Fibroblast of gingiva (primary cell): ENCODE measurements around the gene TRANK1.
"Not testable (repeated sequence)": the region's sequence is repeated elsewhere in the genome, so short reads cannot be mapped to it uniquely, and the experiment has no call there.

Experiments
- DNase-seq: peaks from one replicate; pipeline ENCODE4 v3.0.0-alpha.2; 2011; ENCODE audit warnings: low read depth

The TRANK1 gene

GRCh38 chr3:36944641-36945270, at the start of gene TRANK1:
Gene TRANK1 (minus strand): TSS chr3:36945054. CDS start chr3:36944809, 245 bp downstream.
- peak; percentile 69 for DNase-seq

DNA sequence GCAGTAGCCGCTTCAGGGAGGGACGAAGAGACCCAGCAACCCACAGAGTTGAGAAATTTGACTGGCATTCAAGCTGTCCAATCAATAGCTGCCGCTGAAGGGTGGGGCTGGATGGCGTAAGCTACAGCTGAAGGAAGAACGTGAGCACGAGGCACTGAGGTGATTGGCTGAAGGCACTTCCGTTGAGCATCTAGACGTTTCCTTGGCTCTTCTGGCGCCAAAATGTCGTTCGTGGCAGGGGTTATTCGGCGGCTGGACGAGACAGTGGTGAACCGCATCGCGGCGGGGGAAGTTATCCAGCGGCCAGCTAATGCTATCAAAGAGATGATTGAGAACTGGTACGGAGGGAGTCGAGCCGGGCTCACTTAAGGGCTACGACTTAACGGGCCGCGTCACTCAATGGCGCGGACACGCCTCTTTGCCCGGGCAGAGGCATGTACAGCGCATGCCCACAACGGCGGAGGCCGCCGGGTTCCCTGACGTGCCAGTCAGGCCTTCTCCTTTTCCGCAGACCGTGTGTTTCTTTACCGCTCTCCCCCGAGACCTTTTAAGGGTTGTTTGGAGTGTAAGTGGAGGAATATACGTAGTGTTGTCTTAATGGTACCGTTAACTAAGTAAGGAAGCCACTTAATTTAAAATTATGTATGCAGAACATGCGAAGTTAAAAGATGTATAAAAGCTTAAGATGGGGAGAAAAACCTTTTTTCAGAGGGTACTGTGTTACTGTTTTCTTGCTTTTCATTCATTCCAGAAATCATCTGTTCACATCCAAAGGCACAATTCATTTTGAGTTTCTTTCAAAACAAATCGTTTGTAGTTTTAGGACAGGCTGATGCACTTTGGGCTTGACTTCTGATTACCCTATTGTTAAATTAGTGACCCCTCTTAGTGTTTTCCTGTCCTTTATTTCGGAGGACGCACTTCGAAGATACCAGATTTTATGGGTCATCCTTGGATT, 48.8 kb upstream of the TRANK1 start, which contains the start of gene MLH1:
MLH1 (plus strand) TSS at position 193 of the 958 bp plus-strand sequence; CDS start at position 223, 30 bp downstream.
- DNase-seq = peak; percentile 100

DNA sequence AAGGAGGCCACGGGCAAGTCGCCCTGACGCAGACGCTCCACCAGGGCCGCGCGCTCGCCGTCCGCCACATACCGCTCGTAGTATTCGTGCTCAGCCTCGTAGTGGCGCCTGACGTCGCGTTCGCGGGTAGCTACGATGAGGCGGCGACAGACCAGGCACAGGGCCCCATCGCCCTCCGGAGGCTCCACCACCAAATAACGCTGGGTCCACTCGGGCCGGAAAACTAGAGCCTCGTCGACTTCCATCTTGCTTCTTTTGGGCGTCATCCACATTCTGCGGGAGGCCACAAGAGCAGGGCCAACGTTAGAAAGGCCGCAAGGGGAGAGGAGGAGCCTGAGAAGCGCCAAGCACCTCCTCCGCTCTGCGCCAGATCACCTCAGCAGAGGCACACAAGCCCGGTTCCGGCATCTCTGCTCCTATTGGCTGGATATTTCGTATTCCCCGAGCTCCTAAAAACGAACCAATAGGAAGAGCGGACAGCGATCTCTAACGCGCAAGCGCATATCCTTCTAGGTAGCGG, 48.0 kb upstream of the TRANK1 start, which contains the start of gene EPM2AIP1:
EPM2AIP1 (minus strand) TSS at position 326 of the 520 bp plus-strand sequence; CDS start at position 272, 54 bp downstream.
- DNase-seq = no peak

DNA sequence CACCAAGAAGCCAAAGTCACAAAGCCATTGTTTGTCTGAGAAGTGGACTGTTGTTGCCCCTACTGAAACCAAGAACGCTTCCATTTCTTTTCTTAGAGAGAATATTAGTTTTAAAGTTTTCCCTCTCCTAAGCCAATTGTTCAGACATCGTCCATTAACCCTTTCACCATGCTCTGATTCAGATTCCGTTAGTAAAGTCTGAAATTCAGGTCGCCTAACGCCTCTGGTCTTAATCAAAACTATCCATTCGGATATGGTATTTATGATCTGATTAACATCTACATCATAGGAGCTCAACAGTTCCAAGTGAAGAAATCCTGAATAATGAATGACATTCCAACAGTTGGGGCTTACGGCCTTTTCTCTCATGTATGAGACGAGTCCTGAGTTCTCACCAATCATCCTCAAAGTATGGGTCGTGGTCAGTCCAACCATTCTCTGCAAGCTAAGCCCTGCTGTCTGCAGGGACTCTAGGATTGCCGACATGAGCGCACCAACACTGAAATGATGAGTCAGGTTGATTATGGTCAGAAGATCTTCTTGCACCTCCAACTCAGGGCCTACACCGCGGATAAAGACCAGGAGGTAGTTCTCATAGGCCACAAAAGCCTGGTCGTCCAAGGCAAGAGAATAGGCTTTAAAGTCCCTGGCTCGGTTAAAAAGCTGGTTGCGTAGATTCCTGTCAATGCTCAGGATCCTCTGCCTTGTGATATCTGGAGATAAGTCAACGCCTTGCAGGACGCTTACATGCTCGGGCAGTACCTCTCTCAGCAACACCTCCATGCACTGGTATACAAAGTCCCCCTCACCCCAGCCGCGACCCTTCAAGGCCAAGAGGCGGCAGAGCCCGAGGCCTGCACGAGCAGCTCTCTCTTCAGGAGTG, 47.3 kb upstream of the TRANK1 start:
- peak; percentile 62 for DNase-seq

DNA sequence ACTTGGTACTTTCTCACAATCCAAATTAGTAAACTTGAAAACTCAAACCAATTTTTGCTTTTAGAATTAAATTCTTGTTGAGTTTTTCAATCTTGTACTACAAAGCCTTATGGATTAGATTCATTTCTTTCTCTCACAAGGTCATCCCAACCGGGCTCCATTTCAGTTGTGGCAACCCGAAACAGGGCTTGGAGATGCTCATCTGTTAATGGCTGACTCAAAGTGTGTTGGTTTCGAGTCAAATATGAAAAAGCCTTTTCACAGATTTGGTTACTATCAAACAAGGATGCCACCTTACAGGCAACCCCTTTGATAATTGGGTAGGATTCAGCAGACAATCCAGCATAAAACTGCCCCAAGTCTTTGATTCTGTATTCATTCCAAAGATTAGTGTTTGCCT, 46.3 kb upstream of the TRANK1 start:
- DNase-seq = no peak

DNA sequence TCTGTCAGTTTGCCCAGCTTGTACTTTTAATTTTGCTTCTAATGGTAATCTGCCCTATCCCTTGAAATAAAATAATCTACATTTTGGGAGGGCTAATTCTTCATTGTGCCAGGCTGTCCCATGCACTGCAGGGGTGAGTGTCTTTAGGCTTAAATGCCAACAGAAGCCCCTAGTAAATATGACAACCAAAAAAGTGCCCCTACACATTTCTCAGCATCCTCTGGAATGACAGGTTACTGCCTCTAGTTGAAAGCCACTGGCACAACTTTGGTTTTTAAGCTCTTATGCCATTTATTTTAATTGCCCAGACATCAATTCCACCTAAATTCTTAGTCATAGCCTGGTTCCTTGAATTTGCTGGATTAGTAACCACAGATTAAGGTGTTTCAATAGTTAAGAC, 44.7 kb upstream of the TRANK1 start:
- no peak for DNase-seq

DNA sequence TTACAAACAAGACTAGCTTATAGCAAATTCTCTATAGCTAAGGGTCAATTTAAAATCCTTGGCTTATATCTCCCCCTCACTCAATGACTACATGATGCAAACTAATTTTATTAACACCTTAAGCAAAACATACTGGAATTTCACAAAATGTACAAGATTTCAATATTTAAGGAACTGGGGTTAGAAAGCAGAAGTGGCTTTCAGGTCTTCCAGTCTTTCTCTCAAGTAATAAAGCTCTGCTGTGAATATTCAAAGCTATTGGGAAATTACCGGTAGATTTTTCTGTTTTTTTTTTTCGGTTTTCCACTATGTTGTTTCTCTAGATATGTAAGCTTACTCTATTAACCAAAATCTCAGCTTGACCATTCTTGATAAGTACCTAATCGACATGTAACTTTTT, 44.2 kb upstream of the TRANK1 start:
- no peak for DNase-seq

- DNase-seq = no peak
Measured at GRCh38 chr3:36988356-36988755, 43.5 kb upstream of the TRANK1 start.

DNA sequence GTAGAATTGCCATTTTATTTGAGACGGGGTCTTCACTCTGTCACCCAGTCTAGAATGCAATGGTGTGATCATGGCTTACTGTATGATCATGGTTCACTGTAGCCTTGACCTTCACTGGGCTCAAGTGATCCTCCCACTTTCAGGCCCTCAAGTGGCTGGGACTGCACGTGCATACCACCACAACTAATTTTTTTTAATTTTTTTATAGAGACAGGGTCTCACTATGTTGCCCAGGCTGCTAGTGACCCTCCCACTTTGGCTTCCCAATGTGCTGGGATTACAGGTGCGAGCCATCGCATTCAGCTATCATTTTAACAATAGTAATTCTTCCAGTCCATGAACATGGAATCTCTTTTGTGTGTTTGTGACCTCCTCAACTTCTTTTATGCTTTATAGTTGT, 36.2 kb upstream of the TRANK1 start:
- no peak for DNase-seq

DNA sequence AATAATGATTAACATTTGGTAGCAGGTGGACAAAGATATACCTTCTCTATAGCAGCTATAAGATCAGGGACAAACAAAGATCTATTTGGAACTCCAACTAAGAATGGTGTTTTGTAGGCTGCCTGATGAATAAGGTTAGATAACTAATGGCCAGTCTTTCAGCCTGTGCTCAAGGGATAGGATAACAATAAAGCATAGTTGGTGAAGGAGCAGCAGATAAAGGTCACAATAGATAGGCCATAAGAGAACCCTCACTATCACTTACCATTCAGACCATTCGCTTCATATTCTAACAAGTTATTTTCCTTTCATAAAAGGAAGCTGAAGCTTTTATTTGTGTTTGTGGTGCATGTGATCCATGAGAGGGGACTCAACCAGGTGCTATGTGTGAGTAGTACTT, 28.3 kb upstream of the TRANK1 start:
- no peak for DNase-seq

DNA sequence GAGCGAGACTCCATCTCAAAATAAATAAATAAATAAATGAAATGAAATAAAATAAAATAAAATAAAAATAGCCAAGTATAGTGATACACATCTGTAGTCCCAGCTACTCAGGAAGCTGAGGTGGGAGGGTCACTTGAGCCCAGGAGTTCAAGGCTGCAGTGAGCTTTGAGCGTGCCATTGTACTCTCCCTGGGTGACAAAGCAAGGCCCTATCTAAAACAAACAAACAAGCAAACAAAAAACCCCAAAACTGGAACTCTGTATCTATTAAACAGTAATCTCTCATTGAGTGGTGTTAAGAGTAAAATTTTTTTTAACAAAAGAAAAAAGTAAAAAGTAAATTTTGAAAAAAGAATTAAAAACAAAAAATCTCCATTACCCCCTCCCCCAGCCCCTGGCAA, 27.3 kb upstream of the TRANK1 start:
- no peak for DNase-seq

- DNase-seq = peak; percentile 8
Measured at GRCh38 chr3:36969540-36970432, 24.9 kb upstream of the TRANK1 start.

- no peak for DNase-seq
Measured at GRCh38 chr3:36969085-36969484, 24.2 kb upstream of the TRANK1 start.

- no peak for DNase-seq
Measured at GRCh38 chr3:36965440-36965839, 20.6 kb upstream of the TRANK1 start.

- no peak for DNase-seq
Measured at GRCh38 chr3:36964817-36965216, 20.0 kb upstream of the TRANK1 start.

GRCh38 chr3:36964331-36964730, 19.5 kb upstream of the TRANK1 start:
- no peak for DNase-seq

DNA sequence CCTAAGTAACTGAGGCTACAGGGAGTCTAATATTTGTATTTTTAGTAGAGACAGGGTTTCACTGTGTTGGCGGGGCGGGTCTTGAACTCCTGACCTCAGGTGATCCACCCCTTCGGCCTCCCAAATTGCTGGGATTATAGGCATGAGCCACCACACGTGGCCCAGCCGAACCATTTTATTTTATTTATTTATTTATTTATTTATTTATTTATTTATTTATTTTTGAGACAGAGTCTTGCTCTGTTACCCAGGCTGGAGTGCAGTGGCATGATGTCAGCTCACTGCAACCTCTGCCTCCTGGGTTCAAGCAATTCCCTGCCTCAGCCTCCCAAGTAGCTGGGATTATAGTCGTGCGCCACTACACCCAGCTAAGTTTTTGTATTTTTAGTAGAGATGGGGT, 18.2 kb upstream of the TRANK1 start:
- not testable (repeated sequence) for DNase-seq

- DNase-seq = no peak
Measured at GRCh38 chr3:36960502-36960901, 15.6 kb upstream of the TRANK1 start.

DNA sequence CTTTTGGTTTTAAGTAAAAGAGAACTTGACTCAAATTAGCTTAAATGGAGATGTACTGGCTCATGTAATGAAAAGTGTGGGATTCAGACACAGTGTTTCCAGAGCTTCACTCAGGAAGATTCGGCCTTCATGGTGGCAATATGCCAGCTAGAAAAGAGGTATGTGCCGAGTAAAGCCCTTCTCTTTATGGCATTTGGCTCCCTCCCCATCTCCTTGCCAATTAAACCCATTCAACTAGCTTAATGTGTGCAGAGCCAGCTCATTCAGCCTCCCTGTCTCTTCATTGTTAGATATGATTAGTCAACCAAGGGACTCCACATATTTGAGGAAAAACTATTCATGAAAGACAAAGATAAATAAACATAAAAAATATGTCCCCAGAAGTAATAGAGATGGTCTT, 15.0 kb upstream of the TRANK1 start:
- no peak for DNase-seq

DNA sequence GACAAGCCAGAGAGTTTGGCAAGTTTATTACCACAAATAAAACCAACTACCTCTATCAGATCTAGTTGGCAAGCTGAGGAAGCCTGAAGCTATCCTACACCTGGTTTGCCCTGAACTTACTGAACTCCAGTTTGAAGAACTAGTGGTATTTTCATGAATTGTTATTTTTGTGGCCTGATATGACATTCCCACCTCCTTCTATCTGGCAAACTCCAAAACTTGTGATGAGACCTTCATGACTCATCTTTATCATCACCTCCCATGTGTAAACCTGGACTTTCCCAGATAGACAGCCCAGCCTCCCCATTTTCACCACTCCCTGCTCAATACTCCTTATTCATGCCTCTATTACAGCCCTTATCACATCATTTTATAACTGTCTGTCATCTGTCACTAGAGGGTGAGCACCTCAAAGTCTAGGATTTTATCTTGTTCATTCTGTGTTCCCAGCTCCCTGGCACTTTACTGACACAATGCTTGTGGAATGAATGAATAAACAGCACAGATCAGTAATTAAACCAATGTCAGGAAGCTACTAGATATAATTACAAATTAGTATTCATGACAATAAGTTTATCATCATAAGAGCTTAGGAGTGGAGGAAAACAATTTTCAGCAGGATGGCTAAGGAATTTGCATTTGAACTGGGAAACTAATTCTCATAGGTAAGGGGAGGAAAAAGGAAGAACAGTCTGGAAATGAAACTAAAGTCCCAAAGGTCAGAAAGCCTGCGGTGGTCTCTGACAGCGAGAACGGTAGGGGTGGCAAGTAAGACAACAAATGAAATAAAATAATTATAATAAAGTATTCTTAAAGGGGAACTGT, 13.2 kb upstream of the TRANK1 start:
- no peak for DNase-seq
